ENCODE results near the gene GPR42. TPM values are rescaled to one million over a fixed set of nuclear protein-coding genes. Genes with fewer than 3 reads are reported as not detected.
A peak's percentile ranks its signal among the peaks of the same experiment; 100 is the strongest.
"Not testable (repeated sequence)": the region's sequence is repeated elsewhere in the genome, so short reads cannot be mapped to it uniquely, and the experiment has no call there.

The GPR42 gene
- total RNA-seq, 1 donor from 2014 or later: 0.87 TPM

DNA sequence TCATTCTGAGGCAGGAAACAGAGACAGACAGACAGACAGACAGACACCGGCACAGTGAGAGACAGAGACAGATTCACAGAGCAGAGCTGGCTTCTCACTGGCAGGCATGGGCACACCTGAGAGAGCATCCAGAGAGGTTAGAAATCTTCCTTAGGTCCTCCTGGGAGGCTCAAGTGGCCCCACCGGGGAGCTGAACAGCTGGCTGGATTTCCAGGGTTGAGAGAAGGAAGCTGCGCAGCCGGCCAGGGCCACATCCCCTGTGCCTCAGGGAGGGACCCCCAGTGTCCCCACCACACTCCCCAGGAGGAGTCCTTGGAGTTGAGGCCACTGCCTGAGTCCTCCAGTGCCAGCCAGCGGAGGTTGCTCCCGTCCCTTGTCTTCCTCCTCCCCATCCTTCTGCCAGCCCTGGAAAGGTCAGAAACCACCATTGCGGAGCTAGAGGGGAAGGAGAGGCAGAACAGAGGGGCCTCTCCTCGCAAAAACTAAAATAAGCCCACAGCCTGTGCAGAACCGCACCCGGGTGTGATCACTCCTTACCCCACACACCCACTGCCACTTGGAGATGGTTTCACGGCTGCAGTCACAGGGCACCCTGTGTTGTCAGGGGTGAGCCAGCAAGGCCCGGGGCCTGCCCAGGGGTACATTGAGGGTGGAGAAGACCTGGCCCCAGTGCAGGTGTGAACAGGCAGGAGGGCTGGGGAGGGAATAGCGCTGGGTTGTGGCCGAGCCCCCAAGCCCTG, 8.4 kb upstream of the GPR42 start:
- DNase-seq (ENCODE audit: low spot score): peak; percentile 14

DNA sequence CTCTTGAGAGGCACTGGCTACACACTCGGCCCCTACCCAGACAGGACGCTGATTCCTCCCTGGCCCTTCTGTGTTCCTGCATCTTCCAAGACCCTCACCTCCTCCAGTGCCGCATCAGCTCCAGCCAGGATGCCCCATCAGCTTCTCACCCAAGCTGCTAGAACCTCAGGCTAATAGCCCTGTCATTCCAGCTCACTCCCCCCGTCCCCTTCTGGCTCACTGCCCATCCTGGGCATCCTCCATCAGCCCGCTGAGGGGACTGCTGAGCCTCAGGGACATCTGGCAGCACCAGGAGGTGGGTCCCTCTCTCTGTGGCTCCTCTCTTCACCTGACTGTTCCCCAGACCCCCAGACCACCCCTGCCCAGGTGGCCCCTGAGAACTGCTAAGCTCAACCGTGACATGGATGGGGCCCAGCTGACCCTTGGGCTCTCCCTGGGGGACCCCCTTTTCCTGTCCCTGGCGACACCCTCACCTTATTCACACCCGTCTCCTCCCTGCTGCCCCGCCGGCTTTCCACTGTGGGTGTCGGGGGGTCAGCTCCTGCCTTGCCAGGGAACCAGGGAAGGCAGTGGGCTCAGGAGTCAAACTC, 7.8 kb upstream of the GPR42 start:
- DNase-seq (ENCODE audit: low spot score): peak; percentile 24

- DNase-seq (ENCODE audit: low spot score): peak; percentile 24
Observed at GRCh38 chr19:35363711-35364425, 7.0 kb upstream of the GPR42 start.

DNA sequence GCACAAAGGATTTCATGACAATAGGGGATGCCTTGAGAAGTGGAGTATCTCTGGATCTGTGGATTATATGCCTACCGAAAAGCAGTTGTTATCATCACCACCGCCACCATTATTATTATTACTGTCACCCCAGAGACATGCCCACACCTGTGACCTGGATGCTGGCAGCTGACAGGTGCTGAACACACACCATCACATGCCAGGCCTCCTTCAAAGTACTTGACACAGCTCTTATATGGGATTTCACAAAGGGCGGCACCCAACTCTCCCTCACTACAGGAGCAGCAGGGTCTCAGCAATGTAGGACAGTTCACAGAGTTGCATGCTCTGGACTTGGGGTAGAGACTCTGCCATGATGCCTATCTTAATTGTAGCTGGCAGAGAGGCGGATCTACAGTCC, 5.6 kb upstream of the GPR42 start:
- DNase-seq (ENCODE audit: low spot score): peak; percentile 20

DNA sequence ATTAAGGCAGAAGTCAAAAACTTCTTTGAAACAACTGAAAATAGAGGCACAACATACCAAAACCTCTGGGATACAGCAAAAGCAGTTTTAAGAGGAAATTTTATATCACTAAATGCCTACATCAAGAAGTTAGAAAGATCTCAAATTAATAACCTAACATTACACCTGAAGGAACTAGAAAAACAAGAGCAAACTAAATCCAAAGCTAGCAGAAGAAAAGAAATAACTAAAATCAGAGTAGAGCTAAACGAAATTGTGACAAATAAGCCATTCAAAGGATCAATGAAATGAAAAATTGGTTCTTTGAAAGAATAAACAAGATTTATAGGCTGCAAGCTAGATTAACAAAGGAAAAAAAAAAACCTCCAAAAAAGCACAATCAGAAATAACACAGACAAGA, 2.5 kb upstream of the GPR42 start:
- DNase-seq (ENCODE audit: low spot score): no peak

DNA sequence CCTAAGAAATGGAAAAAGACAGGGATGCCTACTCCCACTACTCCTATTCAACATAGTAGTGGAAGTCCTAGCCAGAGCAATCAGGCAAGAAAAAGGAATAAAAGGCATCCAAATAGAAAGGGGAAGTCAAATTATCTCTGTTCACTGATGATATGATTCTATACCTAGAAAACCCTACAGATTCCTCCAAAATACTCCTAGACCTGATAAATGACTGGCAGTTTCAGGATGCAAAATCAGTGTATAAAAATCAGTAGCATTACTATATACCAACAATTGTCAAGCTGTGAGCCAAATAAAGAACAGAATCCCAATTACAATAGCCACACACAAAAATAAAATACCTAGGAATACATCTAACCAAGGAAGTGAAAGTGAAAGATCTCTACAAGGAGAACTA, 1.3 kb upstream of the GPR42 start:
- no peak for DNase-seq (ENCODE audit: low spot score)

DNA sequence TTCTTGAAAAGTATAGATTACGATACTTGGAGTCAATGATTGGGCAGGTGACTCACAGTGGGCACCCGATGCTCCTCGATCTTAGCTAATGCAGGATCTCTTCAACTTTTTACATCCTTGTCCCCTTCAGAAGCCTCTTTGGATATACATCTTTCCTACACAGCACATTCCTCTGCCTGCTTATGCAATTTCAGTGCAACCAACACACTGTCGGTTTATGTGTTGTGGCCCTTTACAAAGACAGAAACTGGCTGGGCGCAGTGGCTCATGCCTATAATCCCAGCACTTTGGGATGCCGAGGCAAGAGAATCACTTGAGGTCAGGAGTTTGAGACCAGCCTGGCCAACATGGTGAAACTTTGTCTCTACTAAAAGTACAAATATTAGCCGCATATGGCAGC, 2.6 kb downstream of the GPR42 start:
- DNase-seq (ENCODE audit: low spot score): peak; percentile 26

- DNase-seq (ENCODE audit: low spot score): not testable (repeated sequence)
Observed at GRCh38 chr19:35374031-35374430, 3.2 kb downstream of the GPR42 start.

GRCh38 chr19:35375505-35376307, 4.8 kb downstream of the GPR42 start:
- DNase-seq (ENCODE audit: low spot score): no peak

- no peak for DNase-seq (ENCODE audit: low spot score)
Observed at GRCh38 chr19:35377656-35378055, 6.8 kb downstream of the GPR42 start.

GRCh38 chr19:35378356-35378755, 7.5 kb downstream of the GPR42 start:
- DNase-seq (ENCODE audit: low spot score): no peak

DNA sequence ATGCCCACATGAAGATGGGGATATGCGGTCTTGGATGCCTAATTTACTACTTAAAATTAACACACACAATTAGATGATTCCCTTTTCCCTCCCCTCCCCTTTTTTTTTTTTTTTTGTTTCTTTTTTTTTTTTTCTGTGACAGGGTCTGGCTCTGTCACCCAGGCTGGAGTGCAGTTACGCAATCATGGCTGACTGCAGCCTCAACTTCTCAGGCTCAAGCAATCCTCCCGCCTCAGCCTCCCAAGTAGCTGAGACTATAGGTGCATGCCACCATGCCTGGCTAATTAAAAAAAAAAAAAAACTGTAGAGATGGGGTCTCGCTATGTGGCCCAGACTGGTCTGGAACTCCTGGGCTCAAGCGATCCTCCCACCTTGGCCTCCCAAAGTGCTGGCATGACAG, 8.7 kb downstream of the GPR42 start:
- not testable (repeated sequence) for DNase-seq (ENCODE audit: low spot score)

DNA sequence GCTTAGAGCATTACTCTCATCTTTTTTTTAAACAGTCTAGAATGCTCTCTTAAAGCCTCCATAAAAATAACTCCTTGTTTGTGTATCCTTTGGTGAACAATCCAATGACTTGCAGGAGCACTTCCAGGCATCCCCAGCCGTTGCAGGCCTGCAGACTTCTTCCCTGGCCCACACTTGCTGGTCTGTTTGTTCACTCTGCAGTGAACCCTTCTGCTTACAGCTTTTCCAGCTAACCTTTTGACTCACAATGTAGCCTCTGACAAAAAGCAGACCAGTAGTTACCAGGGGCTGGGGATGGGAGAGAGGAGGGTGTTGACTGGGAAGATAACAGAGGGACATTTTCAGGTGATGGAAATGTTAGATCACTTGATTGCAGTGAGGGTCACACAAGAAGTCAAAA, 9.1 kb downstream of the GPR42 start:
- peak; percentile 73 for DNase-seq (ENCODE audit: low spot score)

DNA sequence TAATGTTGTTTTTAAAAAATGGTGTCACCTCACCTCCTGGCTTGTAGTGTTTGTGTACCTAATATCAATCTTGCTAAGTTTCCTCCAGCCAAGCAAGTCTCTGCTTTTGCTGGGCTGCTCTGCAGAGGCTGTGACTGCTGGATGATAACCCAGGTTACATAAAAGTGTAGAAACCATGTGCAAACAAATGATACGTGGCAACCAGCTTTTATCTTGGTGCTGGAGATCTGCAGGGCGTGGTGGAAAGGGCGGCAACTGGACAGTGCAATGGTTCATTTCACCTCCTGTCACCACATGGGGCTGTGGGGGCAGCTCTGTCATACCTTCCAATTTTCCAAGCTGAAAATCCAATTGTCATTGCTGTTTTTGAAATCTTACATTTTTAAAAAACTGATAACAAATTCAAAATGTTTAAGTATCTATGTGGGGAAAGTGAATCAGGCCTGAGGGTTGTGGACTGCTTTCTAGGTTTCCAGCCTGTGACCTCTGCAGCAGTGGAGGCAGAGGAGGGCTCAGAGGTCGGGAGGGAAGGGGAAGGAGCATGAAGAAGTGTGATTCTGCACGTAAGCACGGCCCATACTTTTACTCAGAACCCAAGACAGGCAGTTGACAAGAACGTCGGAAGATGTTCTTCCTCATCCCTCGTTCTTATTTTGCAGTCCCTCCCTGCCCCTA, 9.7 kb downstream of the GPR42 start:
- peak; percentile 43 for DNase-seq (ENCODE audit: low spot score)

GRCh38 chr19:35381318-35381717, 10.4 kb downstream of the GPR42 start:
- no peak for DNase-seq (ENCODE audit: low spot score)

DNA sequence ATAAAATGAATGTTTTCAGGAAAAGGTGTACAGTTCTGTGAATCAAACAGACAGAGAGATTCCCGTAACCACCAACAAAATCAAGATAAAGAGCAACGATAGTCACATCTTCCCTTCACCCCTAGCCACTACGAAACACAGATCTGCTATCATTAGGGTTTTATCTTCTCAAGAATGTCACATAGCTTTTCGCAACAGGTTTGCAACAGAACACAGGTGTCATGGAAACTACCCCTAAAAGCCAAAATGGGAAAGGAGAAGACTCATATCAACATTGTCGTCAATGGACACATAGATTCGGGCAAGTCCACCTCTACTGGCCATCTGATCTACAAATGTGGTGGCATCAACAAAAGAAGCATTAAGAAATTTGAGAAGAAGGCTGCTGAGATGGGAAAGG, 11.1 kb downstream of the GPR42 start:
- no peak for DNase-seq (ENCODE audit: low spot score)

- DNase-seq (ENCODE audit: low spot score): peak; percentile 12
Observed at GRCh38 chr19:35383536-35383935, 12.7 kb downstream of the GPR42 start.

DNA sequence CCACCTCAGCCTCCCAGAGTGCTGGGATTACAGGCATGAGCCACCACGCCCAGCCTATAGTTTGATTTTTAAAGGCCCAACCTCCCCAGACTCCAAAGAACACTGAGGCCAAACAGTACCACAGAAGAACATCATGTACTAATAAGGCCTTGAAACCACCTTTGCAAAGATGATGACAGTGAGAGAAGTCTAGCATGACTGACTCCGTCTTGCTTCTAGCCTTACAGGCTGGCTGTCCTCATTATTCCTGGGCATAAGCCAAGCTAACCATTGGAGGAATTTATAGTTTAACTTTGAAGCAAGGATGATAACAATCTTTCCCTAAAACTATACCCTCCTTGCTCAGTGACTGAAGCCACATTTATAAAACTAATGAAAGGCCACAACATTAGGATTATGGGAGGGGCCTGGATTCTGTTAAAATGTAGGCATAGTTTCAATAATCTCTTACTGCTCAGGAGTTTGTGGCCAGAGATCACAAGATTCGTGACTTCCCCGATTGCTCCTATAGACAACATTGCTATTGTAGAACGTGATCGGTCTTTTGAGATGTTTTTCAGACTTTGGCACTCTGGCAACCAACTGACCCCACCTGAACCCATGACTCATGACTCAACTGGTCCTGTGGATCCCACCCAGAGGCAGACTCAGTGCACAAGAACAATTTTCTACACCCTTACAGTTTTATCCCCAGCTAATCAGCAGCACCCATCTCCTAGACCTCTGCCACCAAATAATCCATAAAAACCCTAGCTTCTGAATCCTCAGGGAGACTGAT, 17.6 kb downstream of the GPR42 start:
- DNase-seq (ENCODE audit: low spot score): no peak

DNA sequence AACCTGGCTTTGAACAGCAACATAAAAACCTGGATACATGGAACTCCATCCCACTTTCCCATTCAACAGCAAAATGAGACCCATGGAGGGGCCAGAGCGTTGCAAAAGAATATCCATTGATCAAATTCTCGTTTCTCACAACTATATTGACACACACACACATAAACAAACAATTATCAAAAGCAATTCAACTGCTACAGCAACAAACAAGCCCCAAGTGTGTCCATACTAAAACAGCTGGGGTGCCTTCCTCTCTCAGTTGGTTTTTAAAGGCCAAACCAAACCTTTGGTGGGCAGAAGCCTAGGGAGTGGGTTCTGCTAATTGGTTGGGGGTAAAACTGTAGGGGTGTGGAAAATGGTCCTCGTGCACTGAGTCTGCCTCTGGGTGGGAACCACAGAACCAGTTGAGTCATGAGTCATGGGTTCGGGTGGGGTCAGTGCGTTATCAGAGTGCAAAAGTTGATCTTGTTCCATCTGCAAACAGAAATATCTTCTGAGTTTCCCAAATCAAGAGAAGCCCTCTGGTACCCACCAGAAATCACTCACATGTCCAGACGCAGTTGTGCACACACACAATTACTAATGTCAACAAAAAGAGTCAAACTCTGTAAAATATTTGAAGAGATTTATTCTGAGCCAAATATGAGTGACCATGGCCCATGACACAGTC, 18.5 kb downstream of the GPR42 start:
- no peak for DNase-seq (ENCODE audit: low spot score)

Measured in mesenteric fat pad (tissue), 1 donor.